Activated CD4-positive, alpha-beta T cell treated with anti-CD3 and anti-CD28 coated beads for 36 hours (primary cell): Measurements from ENCODE around the gene GRHL1. TPM values are rescaled to one million over a fixed set of nuclear protein-coding genes. Genes with fewer than 3 reads are reported as not detected.

Experiments
- ATAC-seq: fragments of 200-7000 bp; cut with Tn5 transposase; one replicate; pipeline ENCODE4 v1.10.0; 2021; ENCODE audit warnings: mild to moderate bottlenecking, moderate library complexity
- CTCF ChIA-PET: fragments of 350-600 bp; sonication (Branson Sonifier 250); formaldehyde crosslinking; loops from one replicate; lab custom pipeline; 2021; ENCODE audit warnings: antibody characterized with exemption; lab: Charles Lee
- POLR2A ChIA-PET: fragments of 350-600 bp; sonication (Branson Sonifier 250); formaldehyde crosslinking; loops from one replicate; lab custom pipeline; 2021; ENCODE audit warnings: antibody characterized with exemption, inconsistent platforms; lab: Charles Lee
- DNase-seq: peaks from one replicate; pipeline ENCODE4 v3.0.0-alpha.2; 2020
- H3K27ac Mint-ChIP-seq: one replicate; pipeline ENCODE4 v1.8.0; 2021; ENCODE audit warnings: mixed read lengths
- H3K27me3 Mint-ChIP-seq: one replicate; pipeline ENCODE4 v1.8.0; 2021; ENCODE audit warnings: mixed read lengths
- H3K36me3 Mint-ChIP-seq: one replicate; pipeline ENCODE4 v1.8.0; 2021; ENCODE audit warnings: low read depth, mixed read lengths
- H3K4me1 Mint-ChIP-seq: one replicate; pipeline ENCODE4 v1.8.0; 2021; ENCODE audit warnings: mixed read lengths
- H3K4me3 Mint-ChIP-seq: one replicate; pipeline ENCODE4 v1.8.0; 2021; ENCODE audit warnings: mild to moderate bottlenecking, moderate library complexity, mixed read lengths
- H3K9me3 Mint-ChIP-seq: one replicate; pipeline ENCODE4 v1.8.0; 2021; ENCODE audit warnings: low read depth, mixed read lengths
- intact Hi-C, 2 experiments: fragments of 100-400 bp; cut with DNase I in 1 of 2; cut with micrococcal nuclease in 1 of 2; formaldehyde crosslinking; loops; one replicate each; pipeline versions ENCODE4 v1.14.2 to v1.15.1; 2022 to 2024; cut with DNase I, micrococcal nuclease
- total RNA-seq, 2 experiments: library from RNA; stranded (reverse); gene quantifications; one replicate each; pipeline ENCODE4 v1.2.3, GENCODE V29; 2021

The GRHL1 gene
- total RNA-seq, 2 experiments from 2014 or later: 0.27 to 0.53 TPM

GRCh38 chr2:9974343-9974742 lies 22.9 kb downstream of the GRHL1 start:
- POLR2A ChIA-PET: no interaction called here
- Mint-ChIP-seq H3K4me3 (no peak overlapping the region), H3K27ac (no peak overlapping the region), H3K27me3 (peaks cover 5% of the 10 kb centered on the region), H3K36me3 (no peaks in the 10 kb centered on the region), H3K4me1 (peaks cover 46% of the 10 kb centered on the region), H3K9me3 (peaks cover 4% of the 10 kb centered on the region)
- intact Hi-C loops: no loop called here
- ATAC-seq (no peak), DNase-seq (no peak)
- CTCF ChIA-PET: interaction anchor here (0.7 to 2.2 kb wide), 2 partner anchors 10 to 70 kb away, joined by 3 to 11 read pairs; no protein-coding TSS in a partner anchor

- CTCF ChIA-PET: interaction anchor here (1.2 to 2.2 kb wide), 3 partner anchors 9 to 14 kb away, joined by 3 to 11 read pairs (median 3); no protein-coding TSS in a partner anchor
- Mint-ChIP-seq H3K27ac (no peak overlapping the region), H3K27me3 (peaks cover 5% of the 10 kb centered on the region), H3K9me3 (peaks cover 4% of the 10 kb centered on the region), H3K36me3 (no peaks in the 10 kb centered on the region), H3K4me1 (peaks cover 52% of the 10 kb centered on the region), H3K4me3 (no peak overlapping the region)
- POLR2A ChIA-PET: no interaction called here
- DNase-seq (no peak), ATAC-seq (no peak)
- intact Hi-C loops: loop anchor here in 1 of 2 experiments (5.0 kb wide), 1 partner anchor 472 kb away; the partner anchor contains the start of gene ODC1
Measured at GRCh38 chr2:9975328-9975727, 23.8 kb downstream of the GRHL1 start.

- Mint-ChIP-seq H3K4me3 (no peak overlapping the region), H3K9me3 (peaks cover 4% of the 10 kb centered on the region), H3K27ac (peak overlapping the region; percentile 34), H3K4me1 (peaks cover 57% of the 10 kb centered on the region), H3K27me3 (peaks cover 10% of the 10 kb centered on the region), H3K36me3 (no peaks in the 10 kb centered on the region)
- CTCF ChIA-PET: interaction anchor here (1.2 to 1.5 kb wide), 2 partner anchors 9 to 14 kb away, joined by 3 read pairs; no protein-coding TSS in a partner anchor
- POLR2A ChIA-PET: no interaction called here
- intact Hi-C loops: loop anchor here in 1 of 2 experiments (5.0 kb wide), 1 partner anchor 471 kb away; the partner anchor contains the start of gene ODC1
- DNase-seq (peak; percentile 66), ATAC-seq (peak; percentile 87)
Measured at GRCh38 chr2:9975805-9976447, 24.4 kb downstream of the GRHL1 start.

GRCh38 chr2:9979977-9980376 lies 28.5 kb downstream of the GRHL1 start:
- CTCF ChIA-PET: interaction anchor here (1.0 to 1.2 kb wide), 2 partner anchors 10 to 181 kb away, joined by 3 to 6 read pairs; no protein-coding TSS in a partner anchor
- DNase-seq: peak; percentile 58
- Mint-ChIP-seq H3K4me1 (peaks cover 41% of the 10 kb centered on the region), H3K36me3 (no peaks in the 10 kb centered on the region), H3K27ac (no peak overlapping the region), H3K9me3 (peaks cover 4% of the 10 kb centered on the region), H3K4me3 (no peak overlapping the region), H3K27me3 (peaks cover 12% of the 10 kb centered on the region)
- ATAC-seq: peak; percentile 25
- POLR2A ChIA-PET: no interaction called here
- intact Hi-C loops: loop anchor here in 1 of 2 experiments (5.0 kb wide), 1 partner anchor 467 kb away; the partner anchor contains the start of gene ODC1

- H3K27me3 Mint-ChIP-seq: peaks cover 12% of the 10 kb centered on the region
- ChIA-PET POLR2A (no interaction called here), CTCF (no interaction called here)
- no peak overlapping the region for H3K4me3 Mint-ChIP-seq
- H3K27ac Mint-ChIP-seq: no peak overlapping the region
- intact Hi-C loops: no loop called here
- peaks cover 36% of the 10 kb centered on the region for H3K4me1 Mint-ChIP-seq
- DNase-seq (no peak), ATAC-seq (no peak)
- H3K36me3 Mint-ChIP-seq: no peaks in the 10 kb centered on the region
- peaks cover 4% of the 10 kb centered on the region for H3K9me3 Mint-ChIP-seq
Measured at GRCh38 chr2:9980520-9980919, 29.0 kb downstream of the GRHL1 start.

- intact Hi-C loops: loop anchor here in 1 of 2 experiments (2.0 kb wide), 1 partner anchor 67 kb away; no protein-coding TSS in a partner anchor
Measured at GRCh38 chr2:9981655-9982054, 30.2 kb downstream of the GRHL1 start.

GRCh38 chr2:9982248-9982647 lies 30.8 kb downstream of the GRHL1 start:
- intact Hi-C loops: loop anchor here in 1 of 2 experiments (2.0 kb wide), 1 partner anchor 67 kb away; no protein-coding TSS in a partner anchor
- ChIA-PET CTCF (interaction anchor here (1.8 to 3.8 kb wide), 3 partner anchors 10 to 115 kb away, joined by 5 to 51 read pairs (median 8); no protein-coding TSS in a partner anchor), POLR2A (no interaction called here)
- Mint-ChIP-seq H3K9me3 (peaks cover 4% of the 10 kb centered on the region), H3K27ac (no peak overlapping the region), H3K4me3 (no peak overlapping the region), H3K27me3 (peaks cover 12% of the 10 kb centered on the region), H3K36me3 (no peaks in the 10 kb centered on the region), H3K4me1 (peaks cover 24% of the 10 kb centered on the region)
- ATAC-seq (no peak), DNase-seq (no peak)

More at GRCh38 chr2:9981655-9982054, 30.2 kb downstream of the GRHL1 start:
- Mint-ChIP-seq H3K27me3 (peaks cover 12% of the 10 kb centered on the region), H3K36me3 (no peaks in the 10 kb centered on the region), H3K27ac (no peak overlapping the region), H3K9me3 (peaks cover 4% of the 10 kb centered on the region), H3K4me3 (no peak overlapping the region), H3K4me1 (peaks cover 26% of the 10 kb centered on the region)
- no peak for ATAC-seq
- ChIA-PET CTCF (interaction anchor here (1.8 to 3.8 kb wide), 3 partner anchors 9 to 116 kb away, joined by 5 to 51 read pairs (median 8); no protein-coding TSS in a partner anchor), POLR2A (no interaction called here)
- DNase-seq: no peak

GRCh38 chr2:9982891-9983290 lies 31.4 kb downstream of the GRHL1 start:
- H3K4me3 Mint-ChIP-seq: no peak overlapping the region
- H3K9me3 Mint-ChIP-seq: peaks cover 4% of the 10 kb centered on the region
- peaks cover 21% of the 10 kb centered on the region for H3K4me1 Mint-ChIP-seq
- POLR2A ChIA-PET: no interaction called here
- ATAC-seq (no peak), DNase-seq (no peak)
- no peak overlapping the region for H3K27ac Mint-ChIP-seq
- H3K27me3 Mint-ChIP-seq: peaks cover 12% of the 10 kb centered on the region
- intact Hi-C loops: loop anchor here in 1 of 2 experiments (2.0 kb wide), 1 partner anchor 66 kb away; no protein-coding TSS in a partner anchor
- CTCF ChIA-PET: interaction anchor here (0.6 to 4.0 kb wide), 11 partner anchors 11 to 460 kb away, joined by 3 to 53 read pairs (median 4); no protein-coding TSS in a partner anchor
- no peaks in the 10 kb centered on the region for H3K36me3 Mint-ChIP-seq

- Mint-ChIP-seq H3K9me3 (no peaks in the 10 kb centered on the region), H3K4me3 (no peak overlapping the region), H3K27me3 (peaks cover 7% of the 10 kb centered on the region), H3K4me1 (peaks cover 16% of the 10 kb centered on the region), H3K27ac (no peak overlapping the region), H3K36me3 (no peaks in the 10 kb centered on the region)
- DNase-seq: no peak
- ATAC-seq: no peak
- CTCF ChIA-PET: interaction anchor here (0.6 to 4.0 kb wide), 49 partner anchors 9 to 728 kb away, joined by 3 to 53 read pairs (median 4); partner anchors contain the start of gene KLF11
- POLR2A ChIA-PET: interaction anchor here (0.6 to 1.0 kb wide), 2 partner anchors 25 to 140 kb away, joined by 3 read pairs; partner anchors contain the start of gene TAF1B
- intact Hi-C loops: loop anchor here (1.0 to 2.0 kb wide), 3 partner anchors 65 to 452 kb away; no protein-coding TSS in a partner anchor
Measured at GRCh38 chr2:9983401-9984216, 32.1 kb downstream of the GRHL1 start.

- CTCF ChIA-PET: interaction anchor here (0.6 to 4.0 kb wide), 54 partner anchors 8 to 1521 kb away, joined by 3 to 53 read pairs (median 4); partner anchors contain the start of gene KLF11
- Mint-ChIP-seq H3K27me3 (peaks cover 7% of the 10 kb centered on the region), H3K9me3 (no peaks in the 10 kb centered on the region), H3K36me3 (no peaks in the 10 kb centered on the region), H3K4me1 (peaks cover 16% of the 10 kb centered on the region), H3K27ac (no peak overlapping the region), H3K4me3 (no peak overlapping the region)
- POLR2A ChIA-PET: interaction anchor here (0.6 to 1.0 kb wide), 2 partner anchors 24 to 141 kb away, joined by 3 read pairs; partner anchors contain the start of gene TAF1B
- ATAC-seq: peak; percentile 80
- intact Hi-C loops: loop anchor here in 1 of 2 experiments (1.0 kb wide), 2 partner anchors 64 to 451 kb away; no protein-coding TSS in a partner anchor
- peak; percentile 51 for DNase-seq
Measured at GRCh38 chr2:9984217-9984739, 32.8 kb downstream of the GRHL1 start.
